DND-41 (cell line): Measurements from ENCODE around the gene EXOC4.

ENCODE experiments used
- EZH2 ChIP-seq: IDR thresholded peaks from 3 replicates; pipeline ENCODE4 v1.6.1; 2012; ENCODE audit warnings: borderline replicate concordance, low read depth, mild to moderate bottlenecking, moderate library complexity, low read length, inconsistent platforms; ENCODE audit not compliant: severe bottlenecking
- TF ChIP-seq, protein P1 (sequence below): IDR thresholded peaks from 2 replicates; pipeline ENCODE4 v1.5.1; 2012; ENCODE audit warnings: borderline replicate concordance, low read length, moderate library complexity, mild to moderate bottlenecking; ENCODE audit not compliant: poor library complexity, severe bottlenecking; ENCODE audit errors: extremely low read depth

DNA sequence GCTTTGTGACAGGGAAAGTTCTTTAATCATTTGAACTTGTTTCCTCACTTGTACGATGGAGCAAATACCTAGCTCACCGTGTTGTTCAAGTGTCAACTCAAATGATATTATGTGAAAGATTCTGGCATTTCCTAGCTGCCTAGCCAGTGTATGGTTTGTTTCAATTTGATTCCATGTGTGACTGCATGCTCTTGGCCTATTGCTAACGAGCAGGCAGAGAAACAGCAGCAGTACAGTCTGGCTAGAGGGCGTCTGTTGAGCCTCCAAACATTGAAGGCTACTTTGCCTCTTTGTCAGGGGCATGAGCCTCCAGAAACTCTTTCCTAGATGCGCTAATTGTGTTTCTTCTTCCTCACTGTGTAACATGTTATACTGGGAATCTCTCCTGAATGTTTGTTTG, 417.4 kb downstream of the EXOC4 start:
- TF ChIP-seq, protein P1, sequence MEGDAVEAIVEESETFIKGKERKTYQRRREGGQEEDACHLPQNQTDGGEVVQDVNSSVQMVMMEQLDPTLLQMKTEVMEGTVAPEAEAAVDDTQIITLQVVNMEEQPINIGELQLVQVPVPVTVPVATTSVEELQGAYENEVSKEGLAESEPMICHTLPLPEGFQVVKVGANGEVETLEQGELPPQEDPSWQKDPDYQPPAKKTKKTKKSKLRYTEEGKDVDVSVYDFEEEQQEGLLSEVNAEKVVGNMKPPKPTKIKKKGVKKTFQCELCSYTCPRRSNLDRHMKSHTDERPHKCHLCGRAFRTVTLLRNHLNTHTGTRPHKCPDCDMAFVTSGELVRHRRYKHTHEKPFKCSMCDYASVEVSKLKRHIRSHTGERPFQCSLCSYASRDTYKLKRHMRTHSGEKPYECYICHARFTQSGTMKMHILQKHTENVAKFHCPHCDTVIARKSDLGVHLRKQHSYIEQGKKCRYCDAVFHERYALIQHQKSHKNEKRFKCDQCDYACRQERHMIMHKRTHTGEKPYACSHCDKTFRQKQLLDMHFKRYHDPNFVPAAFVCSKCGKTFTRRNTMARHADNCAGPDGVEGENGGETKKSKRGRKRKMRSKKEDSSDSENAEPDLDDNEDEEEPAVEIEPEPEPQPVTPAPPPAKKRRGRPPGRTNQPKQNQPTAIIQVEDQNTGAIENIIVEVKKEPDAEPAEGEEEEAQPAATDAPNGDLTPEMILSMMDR: no peak
- no peak for TF ChIP-seq EZH2
